Body of pancreas (tissue), 4 donors: ENCODE data around the gene RIT2.

ENCODE experiments used
- CTCF ChIP-seq, 7 experiments: fragments of 450-650 bp in 4 of 7; fragments of 200-600 bp in 3 of 7; sonication (generic) in 3 of 7; IDR thresholded peaks; one replicate each; pipeline ENCODE4 v1.5.1; 2016 to 2019; ENCODE audit warnings: antibody characterized with exemption in 7 of 7
- POLR2A ChIP-seq, 3 donors: fragments of 450-650 bp; IDR thresholded peaks; one replicate each; pipeline ENCODE4 v1.6.1; 2016; ENCODE audit warnings: antibody characterized with exemption in 3 of 3, mild to moderate bottlenecking in 2 of 3

DNA sequence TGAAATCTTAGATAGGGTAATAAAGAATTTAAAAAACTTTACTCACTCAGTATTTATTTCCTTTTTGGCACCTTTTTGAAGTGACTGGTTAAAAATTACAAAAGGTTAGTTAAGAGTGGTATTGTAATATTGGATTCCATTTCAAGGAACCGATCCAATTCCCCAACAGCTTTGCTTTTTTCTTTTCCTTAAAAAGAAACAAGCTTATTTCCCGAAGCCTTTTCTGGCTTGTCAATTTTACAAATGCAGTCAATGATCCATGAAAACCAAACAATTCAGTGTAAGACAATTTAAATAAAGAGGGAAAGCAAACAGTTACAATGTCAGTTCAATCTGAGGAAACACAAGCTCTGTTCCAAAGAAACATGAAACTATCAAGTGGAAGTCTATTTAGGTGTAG lies 200.2 kb downstream of the RIT2 start:
- TF ChIP-seq POLR2A (IDR thresholded peaks at IDR 0.05) (no peak), CTCF (IDR thresholded peaks at IDR 0.05) (no peak)
